Measurements from ENCODE around the gene PIP5K1C. TPM values are rescaled to one million over a fixed set of nuclear protein-coding genes. Genes with fewer than 3 reads are reported as not detected.
A peak's percentile ranks its signal among the peaks of the same experiment; 100 is the strongest.

The PIP5K1C gene
- total and polyA plus RNA-seq, 9 of the 15 experiments (the other 6 are each of a cell fraction or from before 2014, with no cell fraction given), result 0.38 to 22.1 (median 4.1) TPM

DNA sequence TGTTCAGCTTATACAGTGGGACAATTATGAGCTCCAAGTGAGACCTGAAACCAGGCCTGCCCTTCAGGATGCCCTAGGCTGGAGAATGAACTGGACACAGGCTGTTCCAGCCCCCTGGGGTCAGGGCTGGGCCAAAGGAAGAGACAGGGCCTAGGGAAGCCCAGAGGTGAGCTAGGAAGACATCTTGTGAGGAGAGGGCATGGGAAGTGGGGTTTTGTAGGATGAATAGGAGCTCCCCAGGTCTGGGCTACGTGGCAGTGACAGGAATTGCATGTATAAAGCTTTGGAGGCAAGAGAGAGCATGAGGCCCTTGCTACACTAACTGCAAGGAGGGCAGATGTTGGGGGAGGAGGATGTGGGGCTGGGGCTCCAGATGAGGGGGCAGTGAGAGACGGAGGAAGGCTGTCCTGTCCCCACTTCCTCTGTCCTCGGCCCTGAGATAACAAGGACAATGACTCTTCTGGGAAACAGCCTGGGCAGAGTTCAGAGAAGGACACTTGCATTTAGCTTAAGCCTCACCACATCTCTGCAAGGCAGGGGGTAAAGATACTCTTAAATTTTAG is 92.1 kb downstream of the PIP5K1C start (continued):
- TF ChIP-seq RAD21 (CRISPR knock-in tag; conservative IDR thresholded peaks at IDR 0.05 in 1 of 2, IDR thresholded peaks at IDR 0.05 in 1 of 2) (peak in 1 of 2 experiments; percentile 3; a peak in 1 of 4 replicates), ZNF217 (CRISPR knock-in tag; IDR thresholded peaks at IDR 0.05) (no peak), ZNF778 (CRISPR knock-in tag; IDR thresholded peaks at IDR 0.05) (no peak), MCM2 (IDR thresholded peaks at IDR 0.05; ENCODE audit: low read depth) (no peak), MCM5 (IDR thresholded peaks at IDR 0.05; ENCODE audit: low read depth) (no peak), PCBP1 (IDR thresholded peaks at IDR 0.05; ENCODE audit: low read depth, low read length, poor library complexity, severe bottlenecking) (no peak), MAFF (IDR thresholded peaks at IDR 0.05; ENCODE audit: low read length) (no peak), BRD9 (IDR thresholded peaks at IDR 0.05; ENCODE audit: low read depth, partially characterized antibody) (no peak), EP300 (IDR thresholded peaks at IDR 0.05; ENCODE audit: low read length) (peak; percentile 69), ATF7 (IDR thresholded peaks at IDR 0.05) (no peak), MYBL2 (IDR thresholded peaks at IDR 0.05; ENCODE audit: low read depth) (no peak), MYBL2 (CRISPR knock-in tag; IDR thresholded peaks at IDR 0.05; ENCODE audit: borderline replicate concordance) (no peak), ZNF586 (CRISPR knock-in tag; conservative IDR thresholded peaks at IDR 0.05) (no peak), EHMT2 (IDR thresholded peaks at IDR 0.05) (no peak; the same call in 1 of the 2 replicates), XRCC5 (IDR thresholded peaks at IDR 0.05; ENCODE audit: low read depth, low read length) (no peak), CBX1 (IDR thresholded peaks at IDR 0.05; ENCODE audit: low read depth) (no peak), TSC22D4 (tag; IDR thresholded peaks at IDR 0.05) (no peak), PHB2 (IDR thresholded peaks at IDR 0.05; ENCODE audit: low read depth) (no peak), BCLAF1 (IDR thresholded peaks at IDR 0.05; ENCODE audit: borderline replicate concordance in 1 of 2, control insufficient read depth in 1 of 2, low read depth in 2 of 2, low read length in 1 of 2) (peak in 1 of 2 experiments; percentile 31; a peak in 1 of 4 replicates), MTA3 (IDR thresholded peaks at IDR 0.05; ENCODE audit: borderline replicate concordance) (no peak), TCF7 (IDR thresholded peaks at IDR 0.05; ENCODE audit: borderline replicate concordance) (no peak), SMAD3 (CRISPR knock-in tag; conservative IDR thresholded peaks at IDR 0.05) (no peak), ZNF146 (CRISPR knock-in tag; IDR thresholded peaks at IDR 0.05; ENCODE audit: unreplicated experiment) (no peak)
- TF ChIP-seq, protein P1, sequence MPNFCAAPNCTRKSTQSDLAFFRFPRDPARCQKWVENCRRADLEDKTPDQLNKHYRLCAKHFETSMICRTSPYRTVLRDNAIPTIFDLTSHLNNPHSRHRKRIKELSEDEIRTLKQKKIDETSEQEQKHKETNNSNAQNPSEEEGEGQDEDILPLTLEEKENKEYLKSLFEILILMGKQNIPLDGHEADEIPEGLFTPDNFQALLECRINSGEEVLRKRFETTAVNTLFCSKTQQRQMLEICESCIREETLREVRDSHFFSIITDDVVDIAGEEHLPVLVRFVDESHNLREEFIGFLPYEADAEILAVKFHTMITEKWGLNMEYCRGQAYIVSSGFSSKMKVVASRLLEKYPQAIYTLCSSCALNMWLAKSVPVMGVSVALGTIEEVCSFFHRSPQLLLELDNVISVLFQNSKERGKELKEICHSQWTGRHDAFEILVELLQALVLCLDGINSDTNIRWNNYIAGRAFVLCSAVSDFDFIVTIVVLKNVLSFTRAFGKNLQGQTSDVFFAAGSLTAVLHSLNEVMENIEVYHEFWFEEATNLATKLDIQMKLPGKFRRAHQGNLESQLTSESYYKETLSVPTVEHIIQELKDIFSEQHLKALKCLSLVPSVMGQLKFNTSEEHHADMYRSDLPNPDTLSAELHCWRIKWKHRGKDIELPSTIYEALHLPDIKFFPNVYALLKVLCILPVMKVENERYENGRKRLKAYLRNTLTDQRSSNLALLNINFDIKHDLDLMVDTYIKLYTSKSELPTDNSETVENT (CRISPR knock-in tag; IDR thresholded peaks at IDR 0.05), result no peak
- TF ChIP-seq, protein P2, sequence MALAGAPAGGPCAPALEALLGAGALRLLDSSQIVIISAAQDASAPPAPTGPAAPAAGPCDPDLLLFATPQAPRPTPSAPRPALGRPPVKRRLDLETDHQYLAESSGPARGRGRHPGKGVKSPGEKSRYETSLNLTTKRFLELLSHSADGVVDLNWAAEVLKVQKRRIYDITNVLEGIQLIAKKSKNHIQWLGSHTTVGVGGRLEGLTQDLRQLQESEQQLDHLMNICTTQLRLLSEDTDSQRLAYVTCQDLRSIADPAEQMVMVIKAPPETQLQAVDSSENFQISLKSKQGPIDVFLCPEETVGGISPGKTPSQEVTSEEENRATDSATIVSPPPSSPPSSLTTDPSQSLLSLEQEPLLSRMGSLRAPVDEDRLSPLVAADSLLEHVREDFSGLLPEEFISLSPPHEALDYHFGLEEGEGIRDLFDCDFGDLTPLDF (CRISPR knock-in tag; IDR thresholded peaks at IDR 0.05), result no peak
